ENCODE data around the gene LBP.
"Not testable (repeated sequence)": the region's sequence is repeated elsewhere in the genome, so short reads cannot be mapped to it uniquely, and the experiment has no call there.

The LBP gene

GRCh38 chr20:38353316-38353715 lies 7.0 kb downstream of the LBP start:
- no peak for DNase-seq

GRCh38 chr20:38354227-38354626 lies 7.9 kb downstream of the LBP start:
- DNase-seq: no peak

- DNase-seq: no peak
Measured at GRCh38 chr20:38355161-38356012, 9.1 kb downstream of the LBP start.

GRCh38 chr20:38357653-38358207 lies 11.4 kb downstream of the LBP start:
- peak; percentile 13 for DNase-seq

GRCh38 chr20:38358556-38358955 lies 12.3 kb downstream of the LBP start:
- no peak for DNase-seq

- no peak for DNase-seq
Measured at GRCh38 chr20:38363004-38363747, 16.9 kb downstream of the LBP start.

GRCh38 chr20:38369389-38369788 lies 23.1 kb downstream of the LBP start:
- no peak for DNase-seq

- no peak for DNase-seq
Measured at GRCh38 chr20:38372806-38373205, 26.5 kb downstream of the LBP start.

- DNase-seq: no peak
Measured at GRCh38 chr20:38373231-38373867, 27.1 kb downstream of the LBP start.

GRCh38 chr20:38373898-38374297 lies 27.6 kb downstream of the LBP start:
- no peak for DNase-seq

- DNase-seq: no peak
Measured at GRCh38 chr20:38377039-38377685, 30.9 kb downstream of the LBP start.

- not testable (repeated sequence) for DNase-seq
Measured at GRCh38 chr20:38377838-38378237, 31.6 kb downstream of the LBP start.

GRCh38 chr20:38383147-38383546 lies 36.9 kb downstream of the LBP start:
- no peak for DNase-seq

- DNase-seq: no peak
Measured at GRCh38 chr20:38386004-38386403, 39.7 kb downstream of the LBP start.

GRCh38 chr20:38386851-38387250 lies 40.6 kb downstream of the LBP start:
- no peak for DNase-seq

GRCh38 chr20:38387953-38388352 lies 41.7 kb downstream of the LBP start:
- no peak for DNase-seq

GRCh38 chr20:38392356-38392755 lies 46.1 kb downstream of the LBP start:
- DNase-seq: no peak

- no peak for DNase-seq
Measured at GRCh38 chr20:38393259-38393658, 47.0 kb downstream of the LBP start.

- no peak for DNase-seq
Measured at GRCh38 chr20:38395165-38395564, 48.9 kb downstream of the LBP start.

- not testable (repeated sequence) for DNase-seq
Measured at GRCh38 chr20:38395751-38396395, 49.6 kb downstream of the LBP start.

GRCh38 chr20:38402089-38402488 lies 55.8 kb downstream of the LBP start:
- no peak for DNase-seq

- no peak for DNase-seq
Measured at GRCh38 chr20:38402816-38403215, 56.5 kb downstream of the LBP start.

Measured in HCEC 1CT (cell line).